GM23338 (cell line): ENCODE results near the gene NAPA. TPM values are rescaled to one million over a fixed set of nuclear protein-coding genes. Genes with fewer than 3 reads are reported as not detected.
"Not testable (repeated sequence)": the region's sequence is repeated elsewhere in the genome, so short reads cannot be mapped to it uniquely, and the experiment has no call there.

ENCODE experiments used
- ATAC-seq: fragments of 200-7000 bp; cut with Tn5 transposase; 3 replicates; pipeline ENCODE4 v1.9.1; 2020
- DNase-seq: peaks from one replicate; pipeline ENCODE4 v3.0.0-alpha.2; 2015; ENCODE audit warnings: low spot score
- H2AFZ ChIP-seq: fragments of 200-600 bp; sonication (generic); 2 replicates; pipeline ENCODE4 v1.8.0; 2016; ENCODE audit warnings: antibody characterized with exemption, mild to moderate bottlenecking, moderate library complexity
- H3F3A ChIP-seq: fragments of 200-600 bp; sonication (generic); replicated peaks from 2 replicates; pipeline ENCODE4 v1.8.0; 2017; ENCODE audit warnings: antibody characterized with exemption, mixed run types, low read depth
- H3K27ac ChIP-seq: fragments of 200-600 bp; sonication (generic); 2 replicates; pipeline ENCODE4 v1.6.1; 2016; ENCODE audit warnings: low read depth
- H3K27me3 ChIP-seq: fragments of 200-600 bp; sonication (generic); 2 replicates; pipeline ENCODE4 v1.8.0; 2016; ENCODE audit warnings: mild to moderate bottlenecking, mixed run types, moderate library complexity; ENCODE audit not compliant: insufficient read depth
- H3K36me3 ChIP-seq: fragments of 200-600 bp; sonication (generic); 2 replicates; pipeline ENCODE4 v1.8.0; 2016; ENCODE audit warnings: mild to moderate bottlenecking; ENCODE audit not compliant: insufficient read depth
- H3K4me1 ChIP-seq: fragments of 200-600 bp; sonication (generic); 2 replicates; pipeline ENCODE4 v1.8.0; 2016; ENCODE audit warnings: mild to moderate bottlenecking, moderate library complexity; ENCODE audit not compliant: insufficient read depth
- H3K4me2 ChIP-seq: fragments of 200-600 bp; sonication (generic); 2 replicates; pipeline ENCODE4 v1.7.1; 2017; ENCODE audit warnings: mixed run types
- H3K4me3 ChIP-seq: fragments of 200-600 bp; sonication (generic); 2 replicates; pipeline ENCODE4 v1.6.1; 2016; ENCODE audit warnings: mixed run types
- H3K79me2 ChIP-seq: fragments of 200-600 bp; sonication (generic); replicated peaks from 2 replicates; pipeline ENCODE4 v1.8.0; 2017; ENCODE audit warnings: mild to moderate bottlenecking; ENCODE audit not compliant: insufficient read depth
- H3K9me2 ChIP-seq: fragments of 200-600 bp; sonication (generic); 2 replicates; pipeline ENCODE4 v1.8.0; 2017; ENCODE audit not compliant: insufficient read depth
- H4K20me1 ChIP-seq: fragments of 200-600 bp; sonication (generic); replicated peaks from 2 replicates; pipeline ENCODE4 v1.8.0; 2017; ENCODE audit warnings: mild to moderate bottlenecking; ENCODE audit not compliant: insufficient read depth
- H3K27ac Mint-ChIP-seq: 2 replicates; pipeline ENCODE4 v1.8.0; 2020; ENCODE audit warnings: inconsistent platforms, mild to moderate bottlenecking, moderate library complexity, mixed read lengths
- H3K27me3 Mint-ChIP-seq: 3 replicates; pipeline ENCODE4 v1.8.0; 2022; ENCODE audit warnings: low read depth, mild to moderate bottlenecking, moderate library complexity, mixed read lengths, inconsistent platforms; ENCODE audit not compliant: insufficient read depth, poor library complexity
- H3K36me3 Mint-ChIP-seq: 3 replicates; pipeline ENCODE4 v1.8.0; 2021; ENCODE audit warnings: low read depth, mild to moderate bottlenecking, inconsistent platforms, moderate library complexity, mixed read lengths
- H3K4me1 Mint-ChIP-seq: 3 replicates; pipeline ENCODE4 v1.8.0; 2020; ENCODE audit warnings: mild to moderate bottlenecking, inconsistent platforms, mixed read lengths
- H3K4me3 Mint-ChIP-seq: 3 replicates; pipeline ENCODE4 v1.8.0; 2021; ENCODE audit warnings: moderate library complexity, mild to moderate bottlenecking, inconsistent platforms, mixed read lengths
- H3K9me3 Mint-ChIP-seq: 3 replicates; pipeline ENCODE4 v1.8.0; 2020; ENCODE audit warnings: moderate library complexity, mild to moderate bottlenecking, inconsistent platforms, mixed read lengths
- CREB1 ChIP-seq: fragments of 250-450 bp; sonication (Bioruptor Pico); IDR thresholded peaks from 2 replicates; pipeline ENCODE4 v1.5.0; 2020; ENCODE audit warnings: low read depth, mild to moderate bottlenecking, moderate library complexity
- CTCF ChIP-seq, 2 experiments: fragments of 200-600 bp in 1 of 2; sonication (generic) in 1 of 2; conservative IDR thresholded peaks; 2 replicates each; pipeline versions ENCODE4 v1.5.1 to v1.6.1; 2016 to 2017; ENCODE audit warnings: antibody characterized with exemption in 2 of 2, low read depth in 2 of 2, mild to moderate bottlenecking in 2 of 2, moderate library complexity in 1 of 2
- EZH2 ChIP-seq: fragments of 200-600 bp; sonication (generic); IDR thresholded peaks from one replicate; pipeline ENCODE4 v1.8.0; 2017; ENCODE audit warnings: antibody characterized with exemption, mild to moderate bottlenecking, low read depth; ENCODE audit not compliant: unreplicated experiment
- JUNB ChIP-seq: IDR thresholded peaks from one replicate; pipeline ENCODE4 v1.6.1; 2016; ENCODE audit warnings: antibody characterized with exemption; ENCODE audit not compliant: unreplicated experiment
- NANOG ChIP-seq: IDR thresholded peaks from 2 replicates; pipeline ENCODE4 v1.6.1; 2016; ENCODE audit warnings: antibody characterized with exemption, borderline replicate concordance
- POLR2AphosphoS5 ChIP-seq: IDR thresholded peaks from 2 replicates; pipeline ENCODE4 v1.6.1; 2016; ENCODE audit warnings: antibody characterized with exemption, low read depth
- REST ChIP-seq: IDR thresholded peaks from one replicate; pipeline ENCODE4 v1.6.1; 2018; ENCODE audit warnings: antibody characterized with exemption; ENCODE audit not compliant: unreplicated experiment
- polyA plus RNA-seq: library from polyadenylated mRNA; unstranded; fragments of >200 nt; fragmentation: Nextera tagmentation; extraction: Ambion mirVana; gene quantifications from 2 replicates; pipeline ENCODE4 v1.2.1, GENCODE V29; 2016
- total RNA-seq: library from RNA; depleted of rRNA; stranded (reverse); fragments of >200 nt; shearing (Covaris generic); gene quantifications from 2 replicates; pipeline ENCODE4 v1.2.3, GENCODE V29; 2014
- TF ChIP-seq, protein P1 (sequence below): IDR thresholded peaks from 2 replicates; pipeline ENCODE4 v1.6.1; 2016; ENCODE audit warnings: antibody characterized with exemption

The NAPA gene
- total and polyA plus RNA-seq, 2 experiments from 2014 or later, result 52.0 to 72.1 TPM

DNA sequence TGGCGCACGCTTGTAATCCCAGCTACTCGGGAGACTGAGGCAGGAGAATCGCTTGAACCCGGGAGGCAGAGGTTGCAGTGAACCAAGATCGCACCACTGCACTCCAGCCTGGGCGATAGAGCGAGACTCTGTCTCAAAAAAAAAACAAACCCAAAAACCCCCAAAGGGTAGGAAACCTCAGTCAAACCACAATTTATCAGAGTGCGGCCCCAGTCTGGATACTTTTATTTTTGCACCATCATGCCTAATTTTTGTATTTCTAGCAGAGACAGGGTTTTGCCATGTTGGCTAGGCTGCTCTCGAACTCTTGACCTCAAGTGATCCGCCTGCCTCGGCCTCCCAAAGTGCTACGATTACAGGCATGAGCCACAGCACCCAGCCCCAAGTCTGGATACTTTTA lies 28.6 kb downstream of the NAPA start:
- H3K36me3 Mint-ChIP-seq, DNase-seq, H3K4me1 ChIP-seq, H3K9me3 Mint-ChIP-seq, H4K20me1 ChIP-seq, H3K4me3 Mint-ChIP-seq, ATAC-seq, H2AFZ ChIP-seq, H3K9me2 ChIP-seq, H3F3A ChIP-seq, H3K79me2 ChIP-seq, H3K36me3 ChIP-seq, H3K4me2 ChIP-seq, H3K27me3 ChIP-seq, H3K27ac ChIP-seq, H3K27ac Mint-ChIP-seq, H3K4me3 ChIP-seq: not testable (repeated sequence)
- peaks cover 16% of the 10 kb centered on the region; the same call in 2 of the 3 replicates for H3K4me1 Mint-ChIP-seq
- H3K27me3 Mint-ChIP-seq, result peaks cover 15% of the 10 kb centered on the region

GRCh38 chr19:47485210-47485609 lies 29.7 kb downstream of the NAPA start:
- H3K9me2 ChIP-seq, result peaks cover 4% of the 10 kb centered on the region; the same call in 1 of the 2 replicates
- ATAC-seq (no peak), DNase-seq (no peak)
- peak overlapping the region; percentile 67; the same call in 1 of the 2 replicates for H3K4me3 ChIP-seq
- no peaks in the 10 kb centered on the region for H4K20me1 ChIP-seq
- Mint-ChIP-seq H3K9me3 (no peaks in the 10 kb centered on the region), H3K4me1 (peaks cover 13% of the 10 kb centered on the region; the same call in 2 of the 3 replicates), H3K27me3 (peaks cover 22% of the 10 kb centered on the region), H3K4me3 (peak overlapping the region; percentile 92), H3K36me3 (no peaks in the 10 kb centered on the region), H3K27ac (peak overlapping the region; percentile 99)
- peaks cover 12% of the 10 kb centered on the region; the same call in 1 of the 2 replicates for H3F3A ChIP-seq
- no peaks in the 10 kb centered on the region for H3K36me3 ChIP-seq
- H2AFZ ChIP-seq, result no peak overlapping the region
- H3K4me1 ChIP-seq, result no peaks in the 10 kb centered on the region; the same call in 1 of the 2 replicates
- no peak for TF ChIP-seq NANOG
- H3K4me2 ChIP-seq, result peak overlapping the region; percentile 78
- H3K79me2 ChIP-seq, result no peaks in the 10 kb centered on the region
- H3K27ac ChIP-seq, result no peak overlapping the region
- H3K27me3 ChIP-seq, result peaks cover 8% of the 10 kb centered on the region

DNA sequence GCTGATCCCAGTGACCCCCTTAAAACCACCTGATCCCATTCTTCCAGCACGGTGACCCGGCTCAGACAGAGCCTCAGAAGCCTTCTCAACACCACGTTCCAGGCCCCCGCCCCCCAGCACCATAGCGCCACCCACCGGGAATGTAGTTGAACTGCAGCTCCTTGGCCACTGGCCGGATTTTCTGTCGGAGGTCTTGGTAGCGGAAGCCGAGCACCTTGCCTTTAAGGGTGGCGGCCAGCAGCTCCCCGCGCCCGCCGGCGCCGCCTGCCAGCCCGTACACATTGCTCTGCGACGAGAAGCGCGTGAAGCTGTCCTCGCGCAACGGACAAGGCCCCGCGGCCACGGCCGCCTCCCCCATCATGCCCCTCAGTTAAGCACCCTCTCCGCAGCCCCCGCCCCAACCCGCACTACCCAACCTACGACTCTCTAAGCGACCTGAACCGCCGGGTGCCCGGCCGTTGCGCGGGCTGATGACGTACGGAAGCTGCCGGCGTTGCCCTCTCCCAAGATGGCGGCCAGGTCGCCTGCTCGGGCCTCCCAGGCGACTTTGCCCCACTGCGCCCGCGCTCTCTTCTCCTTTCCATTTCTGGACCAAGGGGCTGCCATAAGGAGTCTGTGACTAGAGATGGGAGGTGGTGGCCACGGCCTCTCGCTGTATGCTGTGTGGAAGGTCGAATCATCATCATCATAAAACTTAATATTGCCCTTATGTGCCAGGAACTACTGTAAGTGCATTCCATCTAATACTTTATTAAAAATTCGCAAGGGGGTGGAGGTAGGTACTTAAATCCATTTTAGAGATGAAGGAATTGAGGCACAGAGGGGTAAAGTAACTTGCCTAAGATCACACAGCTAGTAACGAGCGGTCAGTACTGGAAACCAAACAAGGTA lies 30.8 kb downstream of the NAPA start, which contains the start of gene KPTN:
Gene KPTN, minus strand, starts transcription at position 420 of the 891 bp plus-strand sequence. Its CDS starts 59 bp downstream, at position 361.
- H3K4me3 Mint-ChIP-seq, result peak within 1 kb of the TSS; percentile 92
- peak within 1 kb of the TSS; percentile 99 for H3K27ac Mint-ChIP-seq
- Histone ChIP-seq H3K4me3 (peak within 1 kb of the TSS; percentile 67), H3K36me3 (no peaks in the 10 kb centered on the region), H3F3A (peaks cover 15% of the 10 kb centered on the region; the same call in 1 of the 2 replicates), H3K27me3 (peaks cover 8% of the 10 kb centered on the region), H2AFZ (peak within 1 kb of the TSS; percentile 70; the same call in 1 of the 2 replicates), H3K4me2 (peak within 1 kb of the TSS; percentile 78), H3K4me1 (peaks cover 4% of the 10 kb centered on the region; the same call in 1 of the 2 replicates), H4K20me1 (no peaks in the 10 kb centered on the region), H3K79me2 (no peaks in the 10 kb centered on the region), H3K9me2 (peaks cover 4% of the 10 kb centered on the region; the same call in 1 of the 2 replicates), H3K27ac (peak within 1 kb of the TSS; percentile 74)
- ATAC-seq (peak; percentile 72), DNase-seq (peak; percentile 96)
- H3K27me3 Mint-ChIP-seq, result peaks cover 22% of the 10 kb centered on the region
- H3K4me1 Mint-ChIP-seq, result peaks cover 14% of the 10 kb centered on the region
- no peaks in the 10 kb centered on the region for H3K9me3 Mint-ChIP-seq
- no peaks in the 10 kb centered on the region for H3K36me3 Mint-ChIP-seq
- TF ChIP-seq JUNB (no peak), REST (no peak), CREB1 (CRISPR knock-in tag) (peak; percentile 99), NANOG (no peak), POLR2AphosphoS5 (peak; percentile 69), CTCF (conservative IDR thresholded peaks at IDR 0.05; ENCODE audit: low read depth in 2 of 2) (peak; percentile 96 to 98), EZH2 (no peak)
- TF ChIP-seq, protein P1, sequence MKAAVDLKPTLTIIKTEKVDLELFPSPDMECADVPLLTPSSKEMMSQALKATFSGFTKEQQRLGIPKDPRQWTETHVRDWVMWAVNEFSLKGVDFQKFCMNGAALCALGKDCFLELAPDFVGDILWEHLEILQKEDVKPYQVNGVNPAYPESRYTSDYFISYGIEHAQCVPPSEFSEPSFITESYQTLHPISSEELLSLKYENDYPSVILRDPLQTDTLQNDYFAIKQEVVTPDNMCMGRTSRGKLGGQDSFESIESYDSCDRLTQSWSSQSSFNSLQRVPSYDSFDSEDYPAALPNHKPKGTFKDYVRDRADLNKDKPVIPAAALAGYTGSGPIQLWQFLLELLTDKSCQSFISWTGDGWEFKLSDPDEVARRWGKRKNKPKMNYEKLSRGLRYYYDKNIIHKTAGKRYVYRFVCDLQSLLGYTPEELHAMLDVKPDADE, result peak; percentile 90
